ENCODE data around the gene NPPA. TPM values are rescaled to one million over a fixed set of nuclear protein-coding genes. Genes with fewer than 3 reads are reported as not detected.

NPPA gene
- total RNA-seq, 1 experiment from 2014 or later, result not detected

DNA sequence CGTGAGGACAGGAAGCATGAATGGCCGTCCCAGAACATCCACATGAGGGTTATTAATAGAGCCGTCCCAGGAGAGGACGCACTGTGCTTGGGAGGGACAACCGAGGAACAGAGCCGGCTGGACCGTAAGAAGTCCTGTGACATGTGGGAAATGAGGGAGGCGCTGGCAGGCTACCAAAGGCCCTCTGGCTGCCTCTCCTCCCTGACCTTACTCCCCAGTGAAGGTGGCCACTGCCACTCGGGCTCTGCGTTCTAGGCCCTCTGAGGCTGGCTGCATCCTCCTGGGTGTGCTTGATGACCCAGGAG lies 26.6 kb upstream of the NPPA start:
- no peaks in the 10 kb centered on the region for H3K27me3 ChIP-seq (ENCODE audit: insufficient read depth, low read length)
- 0 out of 7 replicates have a peak overlapping the region, but pooled peaks of 1 of the 3 experiments have one; percentile 41 for H3K27ac Mint-ChIP-seq

More for the DNA sequence above, 26.6 kb upstream of the NPPA start:
- H2BK15ac ChIP-seq (ENCODE audit: low read depth, low read length), result no peak overlapping the region
- no peak for DNase-seq
- H2BK12ac ChIP-seq (ENCODE audit: insufficient read length, low read depth, low read length), result no peak overlapping the region
- no peaks in the 10 kb centered on the region for H3K79me2 ChIP-seq (ENCODE audit: insufficient read depth, low read length)
- no peaks in the 10 kb centered on the region for H4K20me1 ChIP-seq (ENCODE audit: control insufficient read depth, insufficient read depth, insufficient read length)
- no peak overlapping the region for H3K18ac ChIP-seq (ENCODE audit: insufficient read length, low read depth, low read length)
- TF ChIP-seq, protein P1, sequence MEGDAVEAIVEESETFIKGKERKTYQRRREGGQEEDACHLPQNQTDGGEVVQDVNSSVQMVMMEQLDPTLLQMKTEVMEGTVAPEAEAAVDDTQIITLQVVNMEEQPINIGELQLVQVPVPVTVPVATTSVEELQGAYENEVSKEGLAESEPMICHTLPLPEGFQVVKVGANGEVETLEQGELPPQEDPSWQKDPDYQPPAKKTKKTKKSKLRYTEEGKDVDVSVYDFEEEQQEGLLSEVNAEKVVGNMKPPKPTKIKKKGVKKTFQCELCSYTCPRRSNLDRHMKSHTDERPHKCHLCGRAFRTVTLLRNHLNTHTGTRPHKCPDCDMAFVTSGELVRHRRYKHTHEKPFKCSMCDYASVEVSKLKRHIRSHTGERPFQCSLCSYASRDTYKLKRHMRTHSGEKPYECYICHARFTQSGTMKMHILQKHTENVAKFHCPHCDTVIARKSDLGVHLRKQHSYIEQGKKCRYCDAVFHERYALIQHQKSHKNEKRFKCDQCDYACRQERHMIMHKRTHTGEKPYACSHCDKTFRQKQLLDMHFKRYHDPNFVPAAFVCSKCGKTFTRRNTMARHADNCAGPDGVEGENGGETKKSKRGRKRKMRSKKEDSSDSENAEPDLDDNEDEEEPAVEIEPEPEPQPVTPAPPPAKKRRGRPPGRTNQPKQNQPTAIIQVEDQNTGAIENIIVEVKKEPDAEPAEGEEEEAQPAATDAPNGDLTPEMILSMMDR (conservative IDR thresholded peaks at IDR 0.05), result no peak
- no peak overlapping the region for H2AFZ ChIP-seq (ENCODE audit: low read length)
- no peaks in the 10 kb centered on the region for H3K23me2 ChIP-seq (ENCODE audit: insufficient read length, low read depth, low read length, poor library complexity, severe bottlenecking)
- H3K4me2 ChIP-seq (ENCODE audit: insufficient read depth, insufficient read length, low read length), result no peak overlapping the region
- H4K91ac ChIP-seq (ENCODE audit: insufficient read length, low read depth, low read length), result no peak overlapping the region
- no peak overlapping the region for H4K5ac ChIP-seq (ENCODE audit: insufficient read length, low read depth, low read length)
- H3K56ac ChIP-seq (ENCODE audit: insufficient read length, low read depth, low read length), result no peak overlapping the region
- no peak overlapping the region for H3K4ac ChIP-seq (ENCODE audit: low read depth, low read length)
- no peak overlapping the region for H3T11ph ChIP-seq (ENCODE audit: low read length)
- H3K9me3 ChIP-seq (ENCODE audit: control insufficient read depth, low read depth, low read length), result no peaks in the 10 kb centered on the region
- no peak overlapping the region for H2AK5ac ChIP-seq (ENCODE audit: insufficient read length, low read length)
- no peak overlapping the region for H4K8ac ChIP-seq (replicated peaks; ENCODE audit: insufficient read length, low read depth, low read length)
- H3K4me3 Mint-ChIP-seq, result no peak overlapping the region
- H2BK20ac ChIP-seq (ENCODE audit: low read depth, low read length, poor library complexity, severe bottlenecking), result no peak overlapping the region
- H2BK120ac ChIP-seq (ENCODE audit: low read depth, low read length, poor library complexity, severe bottlenecking), result no peak overlapping the region
- no peak overlapping the region for H3K14ac ChIP-seq (ENCODE audit: insufficient read depth, low read length)
- H3K23ac ChIP-seq (ENCODE audit: insufficient read length, low read depth, low read length), result no peak overlapping the region
- no peak overlapping the region for H3K27ac ChIP-seq (ENCODE audit: insufficient read length, low read depth, low read length)
- no peaks in the 10 kb centered on the region for H3K4me1 ChIP-seq (ENCODE audit: insufficient read depth, low read length)
- H2BK5ac ChIP-seq (ENCODE audit: insufficient read length, low read length), result no peak overlapping the region
- no peaks in the 10 kb centered on the region for H3K4me1 Mint-ChIP-seq
- no peaks in the 10 kb centered on the region; a peak in 1 of 7 replicates for H3K36me3 Mint-ChIP-seq (ENCODE audit: insufficient read depth in 1 of 3, low read depth in 3 of 3)
- no peak overlapping the region for H3K9ac ChIP-seq (ENCODE audit: extremely low read depth, insufficient read length, low read length)
- no peaks in the 10 kb centered on the region for H3K9me3 Mint-ChIP-seq
- no peaks in the 10 kb centered on the region; the same call in none of the 2 replicates for H3K27me3 Mint-ChIP-seq (ENCODE audit: low read depth)
- no CpG with 5 or more reads among the region's 10 CpGs for WGBS (ENCODE audit: extremely low coverage, insufficient read length, low lambda C conversion rate)
- H3K79me1 ChIP-seq (ENCODE audit: insufficient read depth, low read depth, low read length, poor library complexity, severe bottlenecking), result no peaks in the 10 kb centered on the region

Measured in H9 (cell line).